Activated T-cell treated with anti-CD3 and anti-CD28 coated beads for 4 hours (primary cell): ENCODE data around the gene COMMD3.
"Not testable (repeated sequence)": the region's sequence is repeated elsewhere in the genome, so short reads cannot be mapped to it uniquely, and the experiment has no call there.

Experiments used
- DNase-seq: peaks from one replicate; pipeline ENCODE4 v3.0.0-alpha.2; 2020

Gene COMMD3

GRCh38 chr10:22316286-22317075 lies at the start of gene COMMD3:
Gene COMMD3 (plus strand): TSS chr10:22316388. CDS start chr10:22316418, 30 bp downstream.
- peak; percentile 35 for DNase-seq

GRCh38 chr10:22268503-22268902 lies 47.7 kb upstream of the COMMD3 start:
- no peak for DNase-seq

GRCh38 chr10:22271786-22272185 lies 44.4 kb upstream of the COMMD3 start:
- no peak for DNase-seq

- DNase-seq = no peak
Observed at GRCh38 chr10:22278441-22278782, 37.8 kb upstream of the COMMD3 start.

GRCh38 chr10:22280078-22280477 lies 36.1 kb upstream of the COMMD3 start:
- DNase-seq = no peak

GRCh38 chr10:22285130-22285529 lies 31.1 kb upstream of the COMMD3 start:
- DNase-seq = no peak

GRCh38 chr10:22293747-22294404 lies 22.3 kb upstream of the COMMD3 start:
- no peak for DNase-seq

- no peak for DNase-seq
Observed at GRCh38 chr10:22294694-22295093, 21.5 kb upstream of the COMMD3 start.

- no peak for DNase-seq
Observed at GRCh38 chr10:22301193-22301592, 15.0 kb upstream of the COMMD3 start.

- DNase-seq = no peak
Observed at GRCh38 chr10:22303461-22303860, 12.7 kb upstream of the COMMD3 start.

GRCh38 chr10:22305721-22306120 lies 10.5 kb upstream of the COMMD3 start:
- no peak for DNase-seq

GRCh38 chr10:22308390-22308789 lies 7.8 kb upstream of the COMMD3 start:
- no peak for DNase-seq

- DNase-seq = no peak
Observed at GRCh38 chr10:22309180-22310000, 6.8 kb upstream of the COMMD3 start.

GRCh38 chr10:22310012-22310411 lies 6.2 kb upstream of the COMMD3 start:
- not testable (repeated sequence) for DNase-seq

- no peak for DNase-seq
Observed at GRCh38 chr10:22310928-22311327, 5.3 kb upstream of the COMMD3 start.

GRCh38 chr10:22314852-22315251 lies 1.3 kb upstream of the COMMD3 start:
- no peak for DNase-seq

- DNase-seq = no peak
Observed at GRCh38 chr10:22315455-22316285, 518 bp upstream of the COMMD3 start.

- no peak for DNase-seq
Observed at GRCh38 chr10:22317076-22317370, 835 bp downstream of the COMMD3 start.

GRCh38 chr10:22317771-22318565 lies 1.8 kb downstream of the COMMD3 start:
- no peak for DNase-seq

GRCh38 chr10:22318772-22319171 lies 2.6 kb downstream of the COMMD3 start:
- no peak for DNase-seq

- DNase-seq = no peak
Observed at GRCh38 chr10:22319547-22319979, 3.4 kb downstream of the COMMD3 start.

GRCh38 chr10:22319980-22320558 lies 3.9 kb downstream of the COMMD3 start:
- DNase-seq = no peak
